Neural cell (in vitro differentiated cells): Measurements from ENCODE around the gene ZPLD1. TPM values are rescaled to one million over a fixed set of nuclear protein-coding genes. Genes with fewer than 3 reads are reported as not detected.

Experiments used
- H2AFZ ChIP-seq: fragments of 200-600, 300-800 bp; sonication (generic), shearing (Covaris generic); 2 replicates; pipeline ENCODE4 v1.6.0; 2014; ENCODE audit warnings: low read depth, mild to moderate bottlenecking, antibody characterized with exemption, low read length, moderate library complexity
- H3F3A ChIP-seq: fragments of 200-600 bp; shearing (Covaris generic); 2 replicates; pipeline ENCODE4 v1.6.1; 2016; ENCODE audit warnings: mild to moderate bottlenecking, moderate library complexity, mixed read lengths, antibody characterized with exemption, low read length; ENCODE audit not compliant: insufficient read depth, poor library complexity, severe bottlenecking
- H3K27ac ChIP-seq: fragments of 200-600, 300-800 bp; sonication (generic), shearing (Covaris generic); 2 replicates; pipeline ENCODE4 v1.5.1; 2014; ENCODE audit warnings: mild to moderate bottlenecking, low read length, moderate library complexity
- H3K27me3 ChIP-seq: fragments of 300-800, 200-600 bp; sonication (generic), shearing (Covaris generic); 2 replicates; pipeline ENCODE4 v1.6.0; 2014; ENCODE audit warnings: mild to moderate bottlenecking, low read depth, low read length, moderate library complexity; ENCODE audit not compliant: insufficient read depth
- H3K36me3 ChIP-seq: fragments of 300-800, 200-600 bp; sonication (generic), shearing (Covaris generic); 2 replicates; pipeline ENCODE4 v1.5.1; 2014; ENCODE audit warnings: mild to moderate bottlenecking, antibody characterized with exemption, low read length, moderate library complexity; ENCODE audit not compliant: insufficient read depth
- H3K4me2 ChIP-seq: fragments of 300-800, 200-600 bp; sonication (generic), shearing (Covaris generic); 2 replicates; pipeline ENCODE4 v1.6.0; 2014; ENCODE audit warnings: mild to moderate bottlenecking, low read length
- H3K4me3 ChIP-seq: fragments of 300-800, 200-600 bp; sonication (generic), shearing (Covaris generic); 2 replicates; pipeline ENCODE4 v1.5.1; 2014; ENCODE audit warnings: mild to moderate bottlenecking, low read length, moderate library complexity
- H3K79me2 ChIP-seq: fragments of 200-600 bp; shearing (Covaris generic); replicated peaks from 2 replicates; pipeline ENCODE4 v1.6.0; 2014; ENCODE audit warnings: mild to moderate bottlenecking, low read length, moderate library complexity; ENCODE audit not compliant: insufficient read depth
- H3K9ac ChIP-seq: fragments of 300-800, 200-600 bp; sonication (generic), shearing (Covaris generic); 2 replicates; pipeline ENCODE4 v1.6.1; 2016; ENCODE audit warnings: mild to moderate bottlenecking, low read length, mixed read lengths
- H3K9me2 ChIP-seq: fragments of 200-600 bp; shearing (Covaris generic); 2 replicates; pipeline ENCODE4 v1.6.1; 2016; ENCODE audit warnings: mild to moderate bottlenecking, low read length, mixed read lengths; ENCODE audit not compliant: insufficient read depth
- H3K9me3 ChIP-seq: fragments of 200-600, 300-800 bp; sonication (generic), shearing (Covaris generic); 2 replicates; pipeline ENCODE4 v1.6.1; 2016; ENCODE audit warnings: mild to moderate bottlenecking, mixed run types, low read length, moderate library complexity, mixed read lengths
- H4K20me1 ChIP-seq: fragments of 200-600 bp; shearing (Covaris generic); 2 replicates; pipeline ENCODE4 v1.6.1; 2016; ENCODE audit warnings: mild to moderate bottlenecking, mixed run types; ENCODE audit not compliant: insufficient read depth
- EP300 ChIP-seq: fragments of 450-650 bp; conservative IDR thresholded peaks from 2 replicates; pipeline ENCODE4 v1.6.1; 2014; ENCODE audit warnings: antibody characterized with exemption, mild to moderate bottlenecking, moderate library complexity; ENCODE audit not compliant: poor library complexity, severe bottlenecking
- EZH2 ChIP-seq: fragments of 200-600, 300-800 bp; shearing (Covaris generic), sonication (generic); IDR thresholded peaks from 2 replicates; pipeline ENCODE4 v1.6.1; 2014; ENCODE audit warnings: antibody characterized with exemption, low read length, borderline replicate concordance, mild to moderate bottlenecking; ENCODE audit not compliant: insufficient read depth, poor library complexity, severe bottlenecking
- MXI1 ChIP-seq: fragments of 450-650 bp; conservative IDR thresholded peaks from 2 replicates; pipeline ENCODE4 v1.6.1; 2014; ENCODE audit warnings: antibody characterized with exemption, mild to moderate bottlenecking; ENCODE audit not compliant: poor library complexity, severe bottlenecking
- POLR2AphosphoS5 ChIP-seq: IDR thresholded peaks from 2 replicates; pipeline ENCODE4 v1.6.1; 2012
- RAD21 ChIP-seq: fragments of 450-650 bp; conservative IDR thresholded peaks from 2 replicates; pipeline ENCODE4 v1.6.1; 2014; ENCODE audit warnings: antibody characterized with exemption, mild to moderate bottlenecking, moderate library complexity
- SMC3 ChIP-seq: fragments of 450-650 bp; conservative IDR thresholded peaks from 2 replicates; pipeline ENCODE4 v1.6.1; 2014; ENCODE audit warnings: antibody characterized with exemption, mild to moderate bottlenecking, moderate library complexity; ENCODE audit not compliant: poor library complexity
- TAF1 ChIP-seq: IDR thresholded peaks from 2 replicates; pipeline ENCODE4 v1.6.1; 2012; ENCODE audit warnings: low read depth
- polyA plus RNA-seq: library from polyadenylated mRNA; depleted of rRNA; stranded (reverse); fragments of >200 nt; gene quantifications from 2 replicates; pipeline ENCODE4 v1.2.3, GENCODE V29; 2014
- TF ChIP-seq, protein P1 (sequence below): fragments of 450-650 bp; IDR thresholded peaks from 2 replicates; pipeline ENCODE4 v1.5.1; 2014; ENCODE audit warnings: antibody characterized with exemption, mild to moderate bottlenecking, moderate library complexity; ENCODE audit not compliant: poor library complexity, severe bottlenecking
- TF ChIP-seq, protein P2 (sequence below): IDR thresholded peaks from 2 replicates; pipeline ENCODE4 v1.6.1; 2012; ENCODE audit warnings: borderline replicate concordance

Gene ZPLD1
- polyA plus RNA-seq, 1 donor from 2014 or later = not detected

DNA sequence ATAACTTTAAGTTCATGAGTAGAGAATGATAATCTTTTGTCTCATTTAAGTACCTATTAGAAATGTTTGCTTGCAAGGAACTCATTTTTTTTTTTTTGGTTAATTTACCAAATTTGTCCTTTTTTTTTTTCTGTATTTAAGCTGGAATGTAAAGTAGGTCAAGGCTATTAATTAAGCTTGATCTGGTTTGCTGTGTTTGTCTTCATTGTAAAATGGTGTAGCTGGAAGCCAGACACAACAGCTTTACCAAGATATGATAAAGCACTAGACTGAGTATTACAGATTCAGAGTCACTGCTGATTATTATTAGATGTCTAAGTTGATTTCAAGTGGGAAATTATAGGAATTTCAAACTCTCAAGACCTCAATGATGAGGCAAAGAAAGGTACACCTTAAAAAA, 15.0 kb upstream of the ZPLD1 start:
- Histone ChIP-seq H3K4me2 (no peak overlapping the region), H3K27ac (no peak overlapping the region), H3F3A (no peaks in the 10 kb centered on the region), H3K79me2 (no peaks in the 10 kb centered on the region), H3K4me3 (no peak overlapping the region), H2AFZ (no peak overlapping the region), H3K27me3 (no peaks in the 10 kb centered on the region), H3K9ac (no peak overlapping the region), H3K9me3 (no peaks in the 10 kb centered on the region), H4K20me1 (no peaks in the 10 kb centered on the region), H3K36me3 (no peaks in the 10 kb centered on the region), H3K9me2 (no peaks in the 10 kb centered on the region)
- TF ChIP-seq EZH2 (no peak), MXI1 (no peak), SMC3 (no peak), TAF1 (no peak), EP300 (no peak), POLR2AphosphoS5 (no peak)
- TF ChIP-seq, protein P1, sequence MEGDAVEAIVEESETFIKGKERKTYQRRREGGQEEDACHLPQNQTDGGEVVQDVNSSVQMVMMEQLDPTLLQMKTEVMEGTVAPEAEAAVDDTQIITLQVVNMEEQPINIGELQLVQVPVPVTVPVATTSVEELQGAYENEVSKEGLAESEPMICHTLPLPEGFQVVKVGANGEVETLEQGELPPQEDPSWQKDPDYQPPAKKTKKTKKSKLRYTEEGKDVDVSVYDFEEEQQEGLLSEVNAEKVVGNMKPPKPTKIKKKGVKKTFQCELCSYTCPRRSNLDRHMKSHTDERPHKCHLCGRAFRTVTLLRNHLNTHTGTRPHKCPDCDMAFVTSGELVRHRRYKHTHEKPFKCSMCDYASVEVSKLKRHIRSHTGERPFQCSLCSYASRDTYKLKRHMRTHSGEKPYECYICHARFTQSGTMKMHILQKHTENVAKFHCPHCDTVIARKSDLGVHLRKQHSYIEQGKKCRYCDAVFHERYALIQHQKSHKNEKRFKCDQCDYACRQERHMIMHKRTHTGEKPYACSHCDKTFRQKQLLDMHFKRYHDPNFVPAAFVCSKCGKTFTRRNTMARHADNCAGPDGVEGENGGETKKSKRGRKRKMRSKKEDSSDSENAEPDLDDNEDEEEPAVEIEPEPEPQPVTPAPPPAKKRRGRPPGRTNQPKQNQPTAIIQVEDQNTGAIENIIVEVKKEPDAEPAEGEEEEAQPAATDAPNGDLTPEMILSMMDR = no peak

DNA sequence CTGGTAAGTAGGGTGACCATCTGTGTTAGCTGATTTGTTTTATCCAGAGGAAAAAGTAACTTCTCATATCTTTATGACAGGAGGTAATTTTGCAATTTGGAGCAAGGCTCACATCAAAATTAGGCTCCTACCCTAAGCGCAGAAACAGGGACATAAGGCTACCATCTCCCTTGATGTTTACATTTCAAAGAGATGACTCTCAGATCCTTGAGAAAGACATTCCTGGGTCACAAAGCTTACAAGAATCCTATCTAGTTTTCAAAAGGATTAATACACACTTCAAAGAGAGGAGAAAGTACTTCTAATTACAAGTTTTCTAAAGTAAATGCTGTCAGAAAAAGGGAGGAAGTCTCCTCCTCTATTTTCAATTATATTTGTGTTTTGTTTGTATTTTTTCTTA, 7.0 kb downstream of the ZPLD1 start:
- H3K9ac ChIP-seq = no peak overlapping the region
- H2AFZ ChIP-seq = no peak overlapping the region
- H3K27ac ChIP-seq = no peak overlapping the region
- H4K20me1 ChIP-seq = no peaks in the 10 kb centered on the region
- H3K79me2 ChIP-seq = no peaks in the 10 kb centered on the region
- no peak overlapping the region for H3K4me2 ChIP-seq
- no peaks in the 10 kb centered on the region for H3K9me2 ChIP-seq
- H3K9me3 ChIP-seq = no peaks in the 10 kb centered on the region
- H3K36me3 ChIP-seq = no peaks in the 10 kb centered on the region
- no peaks in the 10 kb centered on the region for H3K27me3 ChIP-seq
- no peak overlapping the region for H3K4me3 ChIP-seq
- TF ChIP-seq, protein P2, sequence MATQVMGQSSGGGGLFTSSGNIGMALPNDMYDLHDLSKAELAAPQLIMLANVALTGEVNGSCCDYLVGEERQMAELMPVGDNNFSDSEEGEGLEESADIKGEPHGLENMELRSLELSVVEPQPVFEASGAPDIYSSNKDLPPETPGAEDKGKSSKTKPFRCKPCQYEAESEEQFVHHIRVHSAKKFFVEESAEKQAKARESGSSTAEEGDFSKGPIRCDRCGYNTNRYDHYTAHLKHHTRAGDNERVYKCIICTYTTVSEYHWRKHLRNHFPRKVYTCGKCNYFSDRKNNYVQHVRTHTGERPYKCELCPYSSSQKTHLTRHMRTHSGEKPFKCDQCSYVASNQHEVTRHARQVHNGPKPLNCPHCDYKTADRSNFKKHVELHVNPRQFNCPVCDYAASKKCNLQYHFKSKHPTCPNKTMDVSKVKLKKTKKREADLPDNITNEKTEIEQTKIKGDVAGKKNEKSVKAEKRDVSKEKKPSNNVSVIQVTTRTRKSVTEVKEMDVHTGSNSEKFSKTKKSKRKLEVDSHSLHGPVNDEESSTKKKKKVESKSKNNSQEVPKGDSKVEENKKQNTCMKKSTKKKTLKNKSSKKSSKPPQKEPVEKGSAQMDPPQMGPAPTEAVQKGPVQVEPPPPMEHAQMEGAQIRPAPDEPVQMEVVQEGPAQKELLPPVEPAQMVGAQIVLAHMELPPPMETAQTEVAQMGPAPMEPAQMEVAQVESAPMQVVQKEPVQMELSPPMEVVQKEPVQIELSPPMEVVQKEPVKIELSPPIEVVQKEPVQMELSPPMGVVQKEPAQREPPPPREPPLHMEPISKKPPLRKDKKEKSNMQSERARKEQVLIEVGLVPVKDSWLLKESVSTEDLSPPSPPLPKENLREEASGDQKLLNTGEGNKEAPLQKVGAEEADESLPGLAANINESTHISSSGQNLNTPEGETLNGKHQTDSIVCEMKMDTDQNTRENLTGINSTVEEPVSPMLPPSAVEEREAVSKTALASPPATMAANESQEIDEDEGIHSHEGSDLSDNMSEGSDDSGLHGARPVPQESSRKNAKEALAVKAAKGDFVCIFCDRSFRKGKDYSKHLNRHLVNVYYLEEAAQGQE = no peak
- TF ChIP-seq EZH2 (no peak), POLR2AphosphoS5 (no peak), RAD21 (no peak)
- H3F3A ChIP-seq = no peaks in the 10 kb centered on the region

DNA sequence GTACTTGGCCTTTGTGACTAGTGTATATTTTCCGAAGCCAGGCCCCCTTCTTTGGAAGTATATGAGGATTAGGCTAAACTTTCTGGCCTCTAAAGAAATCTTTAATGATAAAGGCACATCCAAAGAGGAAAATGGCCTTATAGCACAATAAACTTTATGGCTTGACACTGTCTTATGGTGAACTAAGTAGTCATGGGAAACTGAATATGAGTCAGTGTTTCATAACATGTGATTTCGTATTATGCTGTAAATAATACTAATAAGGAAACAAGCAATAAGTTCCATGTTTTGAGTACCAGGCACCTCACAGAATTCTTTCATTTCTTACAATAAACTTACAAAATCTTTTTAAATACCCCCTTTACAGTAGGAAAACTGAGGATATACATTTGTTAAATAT, 8.2 kb downstream of the ZPLD1 start:
- Histone ChIP-seq H3K4me3 (no peak overlapping the region), H3K36me3 (no peaks in the 10 kb centered on the region), H3K27ac (no peak overlapping the region), H3K4me2 (no peak overlapping the region), H3K9ac (no peak overlapping the region), H3K27me3 (no peaks in the 10 kb centered on the region), H3K9me2 (no peaks in the 10 kb centered on the region), H3K79me2 (no peaks in the 10 kb centered on the region), H4K20me1 (no peaks in the 10 kb centered on the region), H3F3A (no peaks in the 10 kb centered on the region), H2AFZ (no peak overlapping the region), H3K9me3 (no peaks in the 10 kb centered on the region)
- no peak for TF ChIP-seq EZH2
- TF ChIP-seq, protein P2 = no peak
- TF ChIP-seq MXI1 = no peak
- TF ChIP-seq TAF1 = no peak
- TF ChIP-seq SMC3 = no peak
- TF ChIP-seq, protein P1 = no peak
- TF ChIP-seq RAD21 = no peak
- no peak for TF ChIP-seq POLR2AphosphoS5
- TF ChIP-seq EP300 = no peak
